Smooth muscle cell of the coronary artery (primary cell): Measurements from ENCODE around the gene RCBTB2. TPM values are rescaled to one million over a fixed set of nuclear protein-coding genes. Genes with fewer than 3 reads are reported as not detected.

Experiments used
- total RNA-seq: library from RNA; depleted of rRNA; stranded (reverse); fragments of >200 nt; gene quantifications from 2 replicates; pipeline ENCODE4 v1.2.3, GENCODE V29; 2014; ENCODE audit warnings: low replicate concordance

Gene RCBTB2
- total RNA-seq = 4.7 and 7.6 TPM in 2 replicates

GRCh38 chr13:48532506-48533499, at the start of gene RCBTB2:
RCBTB2 (minus strand) TSS chr13:48533080; CDS start chr13:48521939, 11,141 bp downstream.

Other genes starting within 250 kb of the RCBTB2 start
- gene RB1, start 229.3 kb downstream of the RCBTB2 start, total RNA-seq = 15.0 and 26.4 TPM in 2 replicates
- gene LPAR6, start 120.0 kb downstream of the RCBTB2 start, total RNA-seq = 5.1 and 7.7 TPM in 2 replicates
- not detected in 2 replicates for gene CYSLTR2, start 120.8 kb upstream of the RCBTB2 start, total RNA-seq